Gastroesophageal sphincter (tissue), 3 donors: Measurements from ENCODE around the gene DDTL.
"Not testable (repeated sequence)": the region's sequence is repeated elsewhere in the genome, so short reads cannot be mapped to it uniquely, and the experiment has no call there.

Source experiments
- CTCF ChIP-seq, 4 experiments: fragments of 200-600 bp in 2 of 4; fragments of 450-650 bp in 2 of 4; sonication (generic) in 1 of 4; IDR thresholded peaks; one replicate each; pipeline ENCODE4 v1.5.1; 2017 to 2019; ENCODE audit warnings: antibody characterized with exemption in 4 of 4, mild to moderate bottlenecking in 2 of 4, moderate library complexity in 2 of 4
- EP300 ChIP-seq: sonication (generic); formaldehyde crosslinking; IDR thresholded peaks from one replicate; pipeline ENCODE4 v1.6.1; 2017; ENCODE audit warnings: antibody characterized with exemption, mild to moderate bottlenecking

- not testable (repeated sequence) for TF ChIP-seq CTCF (IDR thresholded peaks at IDR 0.05); EP300
These were observed 26.4 kb downstream of the DDTL start for GRCh38 chr22:23993080-23993479.
